Measurements from ENCODE around the gene YARS1. TPM values are rescaled to one million over a fixed set of nuclear protein-coding genes. Genes with fewer than 3 reads are reported as not detected.

The YARS1 gene
- total RNA-seq, 4 donors from 2014 or later: 24.8 to 40.0 (median 30.2) TPM

GRCh38 chr1:32786856-32787255 is 30.3 kb downstream of the YARS1 start:
- TF ChIP-seq CTCF (IDR thresholded peaks at IDR 0.05) (no peak), POLR2A (IDR thresholded peaks at IDR 0.05) (no peak)
- intact Hi-C loops (cut with DNase I; ENCODE audit: low total_unique reads): no loop called here
- 46 to 58% methylated on average over 4 of the region's 4 CpGs for WGBS, 2 donors
- no peak overlapping the region for H3K4me3 ChIP-seq (ENCODE audit: low read depth, poor library complexity, severe bottlenecking)
- no peak for DNase-seq (ENCODE audit: low spot score in 2 of 2)

GRCh38 chr1:32784817-32785216 is 32.3 kb downstream of the YARS1 start:
- no peak for DNase-seq (ENCODE audit: low spot score in 2 of 2)
- H3K4me3 ChIP-seq (ENCODE audit: low read depth, poor library complexity, severe bottlenecking): no peak overlapping the region
- intact Hi-C loops (cut with DNase I; ENCODE audit: low total_unique reads): no loop called here
- TF ChIP-seq POLR2A (IDR thresholded peaks at IDR 0.05): no peak
- no peak for TF ChIP-seq CTCF (IDR thresholded peaks at IDR 0.05)
- WGBS, 2 donors: 86 to 89% methylated on average over 3 of the region's 3 CpGs

- WGBS, 2 donors: 95 to 96% methylated on average over 5 of the region's 5 CpGs
- TF ChIP-seq CTCF (IDR thresholded peaks at IDR 0.05) (no peak), POLR2A (IDR thresholded peaks at IDR 0.05) (no peak)
- no peak for DNase-seq (ENCODE audit: low spot score in 2 of 2)
- intact Hi-C loops (cut with DNase I; ENCODE audit: low total_unique reads): no loop called here
- H3K4me3 ChIP-seq (ENCODE audit: low read depth, poor library complexity, severe bottlenecking): no peak overlapping the region
Measured at GRCh38 chr1:32783851-32784250, 33.3 kb downstream of the YARS1 start.

- WGBS, 2 donors: 85 to 90% methylated on average over 5 of the region's 5 CpGs
- intact Hi-C loops (cut with DNase I; ENCODE audit: low total_unique reads): no loop called here
Measured at GRCh38 chr1:32782086-32782485, 35.1 kb downstream of the YARS1 start.

GRCh38 chr1:32780628-32781234 is 36.4 kb downstream of the YARS1 start:
- peak in 1 of 2 donors; percentile 18 for DNase-seq (ENCODE audit: low spot score in 2 of 2)
- intact Hi-C loops (cut with DNase I; ENCODE audit: low total_unique reads): no loop called here
- TF ChIP-seq POLR2A (IDR thresholded peaks at IDR 0.05): no peak
- TF ChIP-seq CTCF (IDR thresholded peaks at IDR 0.05): no peak

More at GRCh38 chr1:32782086-32782485, 35.1 kb downstream of the YARS1 start:
- no peak for TF ChIP-seq CTCF (IDR thresholded peaks at IDR 0.05)
- TF ChIP-seq POLR2A (IDR thresholded peaks at IDR 0.05): no peak
- H3K4me3 ChIP-seq (ENCODE audit: low read depth, poor library complexity, severe bottlenecking): no peak overlapping the region
- DNase-seq (ENCODE audit: low spot score in 2 of 2): no peak

GRCh38 chr1:32780005-32780404 is 37.2 kb downstream of the YARS1 start:
- WGBS, 2 donors: 92% methylated on average over 8 of the region's 8 CpGs
- no peak overlapping the region for H3K4me3 ChIP-seq (ENCODE audit: low read depth, poor library complexity, severe bottlenecking)
- DNase-seq (ENCODE audit: low spot score in 2 of 2): peak in 1 of 2 donors; percentile 25
- intact Hi-C loops (cut with DNase I; ENCODE audit: low total_unique reads): no loop called here
- TF ChIP-seq CTCF (IDR thresholded peaks at IDR 0.05) (no peak), POLR2A (IDR thresholded peaks at IDR 0.05) (no peak)

More at GRCh38 chr1:32780628-32781234, 36.4 kb downstream of the YARS1 start:
- 73 to 83% methylated on average over 8 of the region's 8 CpGs for WGBS, 2 donors
- H3K4me3 ChIP-seq (ENCODE audit: low read depth, poor library complexity, severe bottlenecking): no peak overlapping the region

Measured in lower leg skin (tissue), 4 donors.